ENCODE measurements around the gene COL4A3. TPM values are rescaled to one million over a fixed set of nuclear protein-coding genes. Genes with fewer than 3 reads are reported as not detected.
A peak's percentile ranks its signal among the peaks of the same experiment; 100 is the strongest.

The COL4A3 gene
- not detected for total RNA-seq

GRCh38 chr2:227163998-227164762, at the start of gene COL4A3, which contains the start of gene COL4A4:
Gene COL4A3, plus strand, starts transcription at chr2:227164624. Its CDS starts 103 bp downstream, at chr2:227164727.
Gene COL4A4, minus strand, starts transcription at chr2:227164205. Its CDS starts 16,722 bp downstream, at chr2:227147483.
- POLR2A ChIA-PET = no interaction called here
- H3K36me3 Mint-ChIP-seq = no peaks in the 10 kb centered on the region

GRCh38 chr2:227115761-227116160, 48.7 kb upstream of the COL4A3 start:
- no peak overlapping the region for H3K27ac Mint-ChIP-seq
- H3K4me3 Mint-ChIP-seq = no peak overlapping the region
- peaks cover 18% of the 10 kb centered on the region for H3K27me3 Mint-ChIP-seq
- DNase-seq (no peak), ATAC-seq (ENCODE audit: low read depth) (no peak)
- H3K4me1 Mint-ChIP-seq = peaks cover 5% of the 10 kb centered on the region
- no peaks in the 10 kb centered on the region for H3K36me3 Mint-ChIP-seq
- POLR2A ChIA-PET = no interaction called here
- H3K9me3 Mint-ChIP-seq = no peaks in the 10 kb centered on the region

More at GRCh38 chr2:227163998-227164762, at the start of gene COL4A3, which contains the start of gene COL4A4:
- H3K4me1 Mint-ChIP-seq = peaks cover 2% of the 10 kb centered on the region
- H3K9me3 Mint-ChIP-seq = no peaks in the 10 kb centered on the region
- H3K4me3 Mint-ChIP-seq = peak within 1 kb of the TSS; percentile 68
- peak; percentile 55 for ATAC-seq (ENCODE audit: low read depth)
- H3K27ac Mint-ChIP-seq = no peak within 1 kb of the TSS
- H3K27me3 Mint-ChIP-seq = peaks cover 52% of the 10 kb centered on the region
- DNase-seq = peak; percentile 46

GRCh38 chr2:227117027-227117426, 47.4 kb upstream of the COL4A3 start:
- Mint-ChIP-seq H3K27me3 (peaks cover 18% of the 10 kb centered on the region), H3K4me1 (peaks cover 5% of the 10 kb centered on the region), H3K4me3 (no peak overlapping the region), H3K27ac (no peak overlapping the region), H3K9me3 (no peaks in the 10 kb centered on the region), H3K36me3 (no peaks in the 10 kb centered on the region)
- POLR2A ChIA-PET = no interaction called here
- ATAC-seq (ENCODE audit: low read depth) (no peak), DNase-seq (no peak)

- no peaks in the 10 kb centered on the region for H3K9me3 Mint-ChIP-seq
- POLR2A ChIA-PET = no interaction called here
- no peaks in the 10 kb centered on the region for H3K36me3 Mint-ChIP-seq
- ATAC-seq (ENCODE audit: low read depth) (peak; percentile 50), DNase-seq (no peak)
- H3K27ac Mint-ChIP-seq = no peak overlapping the region
- no peak overlapping the region for H3K4me3 Mint-ChIP-seq
- H3K27me3 Mint-ChIP-seq = peaks cover 18% of the 10 kb centered on the region
- peaks cover 5% of the 10 kb centered on the region for H3K4me1 Mint-ChIP-seq
Measured at GRCh38 chr2:227117852-227118251, 46.6 kb upstream of the COL4A3 start.

GRCh38 chr2:227118353-227118752, 46.1 kb upstream of the COL4A3 start:
- POLR2A ChIA-PET = no interaction called here
- H3K27ac Mint-ChIP-seq = no peak overlapping the region
- H3K36me3 Mint-ChIP-seq = no peaks in the 10 kb centered on the region
- H3K27me3 Mint-ChIP-seq = peaks cover 18% of the 10 kb centered on the region
- ATAC-seq (ENCODE audit: low read depth) = no peak
- H3K4me3 Mint-ChIP-seq = no peak overlapping the region
- no peak for DNase-seq
- no peaks in the 10 kb centered on the region for H3K9me3 Mint-ChIP-seq
- peaks cover 5% of the 10 kb centered on the region for H3K4me1 Mint-ChIP-seq

- no peak for ATAC-seq (ENCODE audit: low read depth)
- no peaks in the 10 kb centered on the region for H3K9me3 Mint-ChIP-seq
- no peaks in the 10 kb centered on the region for H3K36me3 Mint-ChIP-seq
- H3K27ac Mint-ChIP-seq = no peak overlapping the region
- POLR2A ChIA-PET = no interaction called here
- H3K4me3 Mint-ChIP-seq = no peak overlapping the region
- H3K27me3 Mint-ChIP-seq = peaks cover 10% of the 10 kb centered on the region
- DNase-seq = no peak
- H3K4me1 Mint-ChIP-seq = no peaks in the 10 kb centered on the region
Measured at GRCh38 chr2:227123697-227124096, 40.7 kb upstream of the COL4A3 start.

- ATAC-seq (ENCODE audit: low read depth) (no peak), DNase-seq (no peak)
- Mint-ChIP-seq H3K9me3 (no peaks in the 10 kb centered on the region), H3K27me3 (peaks cover 13% of the 10 kb centered on the region), H3K4me3 (no peak overlapping the region), H3K36me3 (no peaks in the 10 kb centered on the region), H3K4me1 (no peaks in the 10 kb centered on the region), H3K27ac (no peak overlapping the region)
- POLR2A ChIA-PET = no interaction called here
Measured at GRCh38 chr2:227124811-227125210, 39.6 kb upstream of the COL4A3 start.

- H3K36me3 Mint-ChIP-seq = no peaks in the 10 kb centered on the region
- H3K4me3 Mint-ChIP-seq = no peak overlapping the region
- H3K27ac Mint-ChIP-seq = no peak overlapping the region
- POLR2A ChIA-PET = no interaction called here
- no peaks in the 10 kb centered on the region for H3K9me3 Mint-ChIP-seq
- DNase-seq = no peak
- H3K4me1 Mint-ChIP-seq = no peaks in the 10 kb centered on the region
- peaks cover 13% of the 10 kb centered on the region for H3K27me3 Mint-ChIP-seq
- no peak for ATAC-seq (ENCODE audit: low read depth)
Measured at GRCh38 chr2:227125506-227125905, 38.9 kb upstream of the COL4A3 start.

- no peaks in the 10 kb centered on the region for H3K9me3 Mint-ChIP-seq
- H3K27ac Mint-ChIP-seq = no peak overlapping the region
- no peaks in the 10 kb centered on the region for H3K4me1 Mint-ChIP-seq
- no peak overlapping the region for H3K4me3 Mint-ChIP-seq
- POLR2A ChIA-PET = no interaction called here
- ATAC-seq (ENCODE audit: low read depth) = no peak
- no peaks in the 10 kb centered on the region for H3K36me3 Mint-ChIP-seq
- peaks cover 17% of the 10 kb centered on the region for H3K27me3 Mint-ChIP-seq
- DNase-seq = no peak
Measured at GRCh38 chr2:227127201-227127600, 37.2 kb upstream of the COL4A3 start.

- POLR2A ChIA-PET = no interaction called here
- Mint-ChIP-seq H3K27ac (no peak overlapping the region), H3K9me3 (no peaks in the 10 kb centered on the region), H3K4me1 (no peaks in the 10 kb centered on the region), H3K27me3 (peaks cover 15% of the 10 kb centered on the region), H3K36me3 (no peaks in the 10 kb centered on the region), H3K4me3 (no peak overlapping the region)
- no peak for ATAC-seq (ENCODE audit: low read depth)
- DNase-seq = no peak
Measured at GRCh38 chr2:227130636-227131035, 33.8 kb upstream of the COL4A3 start.

GRCh38 chr2:227132986-227133385, 31.4 kb upstream of the COL4A3 start:
- POLR2A ChIA-PET = no interaction called here
- Mint-ChIP-seq H3K27ac (no peak overlapping the region), H3K9me3 (no peaks in the 10 kb centered on the region), H3K36me3 (no peaks in the 10 kb centered on the region), H3K27me3 (peaks cover 12% of the 10 kb centered on the region), H3K4me3 (no peak overlapping the region), H3K4me1 (no peaks in the 10 kb centered on the region)
- ATAC-seq (ENCODE audit: low read depth) (no peak), DNase-seq (no peak)

GRCh38 chr2:227134591-227134990, 29.8 kb upstream of the COL4A3 start:
- Mint-ChIP-seq H3K27me3 (peaks cover 4% of the 10 kb centered on the region), H3K4me1 (no peaks in the 10 kb centered on the region), H3K36me3 (no peaks in the 10 kb centered on the region), H3K27ac (no peak overlapping the region), H3K4me3 (no peak overlapping the region), H3K9me3 (no peaks in the 10 kb centered on the region)
- DNase-seq (no peak), ATAC-seq (ENCODE audit: low read depth) (no peak)
- POLR2A ChIA-PET = no interaction called here

GRCh38 chr2:227141301-227141700, 23.1 kb upstream of the COL4A3 start:
- Mint-ChIP-seq H3K27ac (no peak overlapping the region), H3K36me3 (no peaks in the 10 kb centered on the region), H3K27me3 (peaks cover 15% of the 10 kb centered on the region), H3K9me3 (no peaks in the 10 kb centered on the region), H3K4me3 (no peak overlapping the region), H3K4me1 (no peaks in the 10 kb centered on the region)
- no peak for DNase-seq
- POLR2A ChIA-PET = no interaction called here
- no peak for ATAC-seq (ENCODE audit: low read depth)

GRCh38 chr2:227143895-227144294, 20.5 kb upstream of the COL4A3 start:
- no peaks in the 10 kb centered on the region for H3K36me3 Mint-ChIP-seq

More at GRCh38 chr2:227143895-227144294, 20.5 kb upstream of the COL4A3 start:
- DNase-seq (no peak), ATAC-seq (ENCODE audit: low read depth) (no peak)
- POLR2A ChIA-PET = no interaction called here
- no peak overlapping the region for H3K27ac Mint-ChIP-seq
- peaks cover 15% of the 10 kb centered on the region for H3K27me3 Mint-ChIP-seq
- H3K4me3 Mint-ChIP-seq = no peak overlapping the region
- H3K9me3 Mint-ChIP-seq = peaks cover 3% of the 10 kb centered on the region
- no peaks in the 10 kb centered on the region for H3K4me1 Mint-ChIP-seq
